CD8-positive, alpha-beta memory T cell (primary cell): ENCODE data around the gene KLRC3. TPM values are rescaled to one million over a fixed set of nuclear protein-coding genes. Genes with fewer than 3 reads are reported as not detected.

Experiments
- CTCF ChIA-PET: fragments of 350-600 bp; sonication (Branson Sonifier 250); formaldehyde crosslinking; loops from one replicate; lab custom pipeline; 2021; ENCODE audit warnings: antibody characterized with exemption; lab: Charles Lee
- POLR2A ChIA-PET: fragments of 350-600 bp; sonication (Branson Sonifier 250); formaldehyde crosslinking; loops from one replicate; lab custom pipeline; 2021; ENCODE audit warnings: antibody characterized with exemption; lab: Charles Lee
- DNase-seq, 5 donors: peaks; one replicate each; pipeline versions ENCODE4 v3.0.0 to v3.0.0-alpha.2; 2020 to 2022; ENCODE audit warnings: mixed read lengths in 1 of 5
- H3K27ac ChIP-seq: one replicate; pipeline ENCODE4 v1.7.0; 2013; ENCODE audit warnings: low read depth, mild to moderate bottlenecking, low read length, moderate library complexity
- H3K27me3 ChIP-seq: 2 replicates; pipeline ENCODE4 v1.7.0; 2013; ENCODE audit warnings: low read length, mild to moderate bottlenecking; ENCODE audit not compliant: insufficient read depth, poor library complexity, severe bottlenecking
- H3K36me3 ChIP-seq: 2 replicates; pipeline ENCODE4 v1.7.0; 2013; ENCODE audit warnings: mild to moderate bottlenecking, low read length, moderate library complexity; ENCODE audit not compliant: insufficient read depth
- H3K4me1 ChIP-seq: 2 replicates; pipeline ENCODE4 v1.7.0; 2013; ENCODE audit warnings: mild to moderate bottlenecking, low read length, moderate library complexity; ENCODE audit not compliant: insufficient read depth
- H3K4me3 ChIP-seq: 2 replicates; pipeline ENCODE4 v1.7.0; 2013; ENCODE audit warnings: mild to moderate bottlenecking, low read length
- H3K9me3 ChIP-seq: 2 replicates; pipeline ENCODE4 v1.7.0; 2013; ENCODE audit warnings: mild to moderate bottlenecking, low read length
- H3K27ac Mint-ChIP-seq, 8 donors: one replicate each; pipeline ENCODE4 v1.8.0; 2020 to 2021; ENCODE audit warnings: mixed read lengths in 8 of 8, mild to moderate bottlenecking in 6 of 8, inconsistent platforms in 3 of 8, moderate library complexity in 3 of 8
- H3K27me3 Mint-ChIP-seq, 2 donors: one replicate each; pipeline ENCODE4 v1.8.0; 2020 to 2021; ENCODE audit warnings: mixed read lengths in 2 of 2, mild to moderate bottlenecking in 1 of 2, moderate library complexity in 1 of 2
- H3K36me3 Mint-ChIP-seq, 3 donors: one replicate each; pipeline ENCODE4 v1.8.0; 2020 to 2021; ENCODE audit warnings: mixed read lengths in 3 of 3, inconsistent platforms in 1 of 3, mild to moderate bottlenecking in 1 of 3
- H3K4me1 Mint-ChIP-seq, 3 donors: one replicate each; pipeline ENCODE4 v1.8.0; 2020 to 2021; ENCODE audit warnings: mixed read lengths in 3 of 3, inconsistent platforms in 1 of 3, mild to moderate bottlenecking in 1 of 3
- H3K4me3 Mint-ChIP-seq, 7 donors: one replicate each; pipeline ENCODE4 v1.8.0; 2020 to 2021; ENCODE audit warnings: mixed read lengths in 7 of 7, mild to moderate bottlenecking in 6 of 7, moderate library complexity in 4 of 7, inconsistent platforms in 2 of 7
- H3K9me3 Mint-ChIP-seq, 5 donors: one replicate each; pipeline ENCODE4 v1.8.0; 2020 to 2022; ENCODE audit warnings: mixed read lengths in 5 of 5, mild to moderate bottlenecking in 3 of 5, moderate library complexity in 2 of 5, inconsistent platforms in 1 of 5
- polyA plus RNA-seq: library from polyadenylated mRNA; unstranded; fragments of 300-500 nt; fragmentation: Illumina TruSeq; gene quantifications from one replicate; pipeline ENCODE4 v1.2.3, GENCODE V29; 2021
- total RNA-seq, 2 experiments: library from RNA; stranded (reverse); gene quantifications; one replicate each; pipeline ENCODE4 v1.2.3, GENCODE V29; 2021

Gene KLRC3
- total and polyA plus RNA-seq, 3 experiments from 2014 or later = 3.0 to 7.1 (median 3.2) TPM

DNA sequence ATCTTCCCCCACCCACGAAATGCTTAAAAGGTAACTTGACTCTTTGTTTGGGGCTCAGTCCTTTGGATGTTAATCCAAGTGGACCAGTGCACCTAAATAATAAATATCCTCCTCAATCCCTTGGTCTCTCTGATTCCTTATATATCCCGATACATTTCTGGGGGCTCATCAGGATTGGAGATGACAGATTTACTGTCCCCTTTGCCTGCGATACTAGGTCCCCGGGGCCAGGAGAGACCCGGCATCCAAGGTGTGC, 56.8 kb downstream of the KLRC3 start:
- peak overlapping the region; percentile 80 for H3K27ac ChIP-seq
- peaks cover 46% of the 10 kb centered on the region for H3K4me1 ChIP-seq
- peaks cover 0 to 3% (median 2%) of the 10 kb centered on the region in 5 donors for H3K9me3 Mint-ChIP-seq
- ChIA-PET CTCF (interaction anchor here (1.6 kb wide), 1 partner anchor 128 kb away, joined by 3 read pairs; no protein-coding TSS in a partner anchor), POLR2A (no interaction called here)
- no peaks in the 10 kb centered on the region for H3K9me3 ChIP-seq
- H3K36me3 ChIP-seq = no peaks in the 10 kb centered on the region
- peak overlapping the region; percentile 97 for H3K4me3 ChIP-seq
- H3K27me3 Mint-ChIP-seq = no peaks in the 10 kb centered on the region
- no peak overlapping the region for H3K4me3 Mint-ChIP-seq
- DNase-seq = no peak
- no peak overlapping the region for H3K27ac Mint-ChIP-seq
- H3K36me3 Mint-ChIP-seq = peaks cover 18 to 27% (median 24%) of the 10 kb centered on the region in 3 donors
- peaks cover 30 to 35% (median 32%) of the 10 kb centered on the region in 3 donors for H3K4me1 Mint-ChIP-seq
- H3K27me3 ChIP-seq = no peaks in the 10 kb centered on the region

DNA sequence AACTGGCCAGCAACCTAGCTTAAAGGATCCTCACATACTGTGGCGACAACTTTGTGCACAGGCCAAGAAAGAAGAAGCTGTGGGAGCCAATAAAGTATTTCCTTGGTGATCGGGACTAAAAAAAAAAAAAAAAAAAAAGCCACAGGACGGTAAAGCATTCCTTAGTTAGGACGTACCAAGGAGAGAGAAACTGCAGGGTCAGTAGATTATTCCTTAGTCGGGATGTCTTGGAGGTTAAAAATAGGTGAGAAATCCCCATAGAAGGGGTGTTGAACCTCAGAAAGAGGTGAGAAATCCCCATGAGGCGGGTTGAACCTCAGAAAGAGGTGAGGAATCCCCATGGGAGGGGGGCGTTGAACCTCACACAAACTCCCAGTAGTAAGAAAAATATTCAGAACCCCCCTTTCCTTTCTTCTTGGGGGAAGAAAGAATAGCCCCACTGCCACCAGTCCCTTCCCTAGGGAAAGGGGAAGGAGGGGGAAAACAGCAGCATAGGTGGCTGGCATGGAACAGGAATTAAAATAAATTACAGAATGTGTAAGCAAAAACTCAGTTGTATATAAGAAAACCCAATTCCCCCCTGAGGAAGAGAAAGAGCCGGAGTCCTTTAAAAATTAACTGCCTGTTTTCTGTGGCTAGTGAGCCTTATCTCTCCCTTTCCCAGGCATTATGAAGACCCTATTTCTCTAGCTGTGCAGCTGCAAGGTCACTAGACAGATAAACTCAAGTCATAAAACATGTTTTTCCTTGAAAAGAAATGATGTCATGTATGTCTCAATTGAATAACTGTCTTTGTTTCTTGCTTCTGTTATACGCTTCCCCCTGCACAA, 57.4 kb downstream of the KLRC3 start:
- Histone ChIP-seq H3K27me3 (no peaks in the 10 kb centered on the region), H3K27ac (peak overlapping the region; percentile 80), H3K36me3 (no peaks in the 10 kb centered on the region), H3K4me1 (peaks cover 41% of the 10 kb centered on the region), H3K9me3 (no peaks in the 10 kb centered on the region), H3K4me3 (no peak overlapping the region)
- Mint-ChIP-seq H3K27me3 (no peaks in the 10 kb centered on the region), H3K27ac (peak overlapping the region in 1 of 8 donors; percentile 94), H3K4me3 (peak overlapping the region in 3 of 7 donors; percentile 17 to 30 (median 21)), H3K9me3 (peaks cover 0 to 3% (median 2%) of the 10 kb centered on the region in 5 donors), H3K36me3 (peaks cover 13 to 32% (median 23%) of the 10 kb centered on the region in 3 donors), H3K4me1 (peaks cover 30 to 33% (median 31%) of the 10 kb centered on the region in 3 donors)
- no peak for DNase-seq
- CTCF ChIA-PET = interaction anchor here (1.6 kb wide), 1 partner anchor 127 kb away, joined by 3 read pairs; no protein-coding TSS in a partner anchor
- POLR2A ChIA-PET = interaction anchor here (0.6 kb wide), 1 partner anchor 181 kb away, joined by 4 read pairs; no protein-coding TSS in a partner anchor

DNA sequence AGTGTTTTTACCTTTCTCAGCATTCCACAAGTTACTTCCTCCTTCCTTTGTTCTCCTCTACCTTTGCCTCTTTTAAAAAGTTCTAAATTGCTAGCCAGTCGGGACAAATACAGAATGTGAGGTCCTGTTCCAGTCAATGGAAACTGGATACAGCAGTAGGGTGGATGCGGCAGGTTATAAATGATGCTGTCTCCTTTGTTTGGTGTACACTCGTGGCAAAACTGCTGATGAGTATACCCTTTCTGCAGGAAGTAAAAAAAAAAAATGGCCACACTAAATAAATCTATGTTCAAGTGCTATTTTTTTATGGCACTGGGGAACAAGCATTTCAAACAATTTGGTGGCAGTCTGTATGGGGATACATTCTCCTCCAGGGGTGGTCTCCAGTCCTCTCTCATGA, 58.1 kb downstream of the KLRC3 start:
- peaks cover 34% of the 10 kb centered on the region for H3K4me1 ChIP-seq
- H3K4me3 Mint-ChIP-seq = peak overlapping the region in 3 of 7 donors; percentile 10 to 30 (median 21)
- H3K27me3 ChIP-seq = no peaks in the 10 kb centered on the region
- H3K27ac ChIP-seq = peak overlapping the region; percentile 80
- H3K36me3 Mint-ChIP-seq = peaks cover 14 to 39% (median 23%) of the 10 kb centered on the region in 3 donors
- peak overlapping the region in 2 of 8 donors; percentile 24 to 94 for H3K27ac Mint-ChIP-seq
- ChIA-PET CTCF (no interaction called here), POLR2A (interaction anchor here (0.6 kb wide), 1 partner anchor 182 kb away, joined by 4 read pairs; no protein-coding TSS in a partner anchor)
- DNase-seq = no peak
- no peaks in the 10 kb centered on the region for H3K9me3 ChIP-seq
- no peaks in the 10 kb centered on the region for H3K36me3 ChIP-seq
- no peaks in the 10 kb centered on the region for H3K27me3 Mint-ChIP-seq
- H3K4me1 Mint-ChIP-seq = peaks cover 28 to 37% (median 37%) of the 10 kb centered on the region in 3 donors
- H3K4me3 ChIP-seq = no peak overlapping the region
- H3K9me3 Mint-ChIP-seq = peaks cover 0 to 3% (median 0%) of the 10 kb centered on the region in 5 donors

Other genes starting within 250 kb of the KLRC3 start
- gene OLR1, start 248.5 kb downstream of the KLRC3 start, total RNA-seq = under 1 TPM; 0.11 to 0.42 TPM
- not detected for gene OLR1, start 248.5 kb downstream of the KLRC3 start, polyA plus RNA-seq
- gene TMEM52B, start 241.6 kb downstream of the KLRC3 start, total RNA-seq = not detected
- gene TMEM52B, start 241.6 kb downstream of the KLRC3 start, polyA plus RNA-seq = not detected
- gene GABARAPL1, start 207.7 kb downstream of the KLRC3 start, total RNA-seq = 10 to 100 TPM; 25.0 to 26.6 TPM
- 40.5 TPM for gene GABARAPL1, start 207.7 kb downstream of the KLRC3 start, polyA plus RNA-seq
- 10 to 100 TPM; 65.4 to 70.1 TPM for gene KLRD1, start 112.7 kb downstream of the KLRC3 start, total RNA-seq
- 177 TPM for gene KLRD1, start 112.7 kb downstream of the KLRC3 start, polyA plus RNA-seq
- 100 to 1,000 TPM; 145 to 161 TPM for gene KLRK1, start 30.6 kb downstream of the KLRC3 start, total RNA-seq
- gene KLRK1, start 30.6 kb downstream of the KLRC3 start, polyA plus RNA-seq = 562 TPM
- 10 to 100 TPM; 10.7 to 16.2 TPM for gene KLRC4, start 10.8 kb downstream of the KLRC3 start, total RNA-seq
- 3.4 TPM for gene KLRC4, start 10.8 kb downstream of the KLRC3 start, polyA plus RNA-seq
- gene KLRC2, start 15.4 kb upstream of the KLRC3 start, total RNA-seq = 1 to 10 TPM; 4.9 to 5.7 TPM
- gene KLRC2, start 15.4 kb upstream of the KLRC3 start, polyA plus RNA-seq = 13.3 TPM
- gene KLRC1, start 32.8 kb upstream of the KLRC3 start, total RNA-seq = 10 to 100 TPM; 12.9 to 13.7 TPM
- 65.1 TPM for gene KLRC1, start 32.8 kb upstream of the KLRC3 start, polyA plus RNA-seq
- 1 to 10 TPM; 1.7 to 2.2 TPM for gene EIF2S3B, start 85.3 kb upstream of the KLRC3 start, total RNA-seq
- gene EIF2S3B, start 85.3 kb upstream of the KLRC3 start, polyA plus RNA-seq = 0.58 TPM
- gene MAGOHB, start 193.0 kb upstream of the KLRC3 start, total RNA-seq = 100 to 1,000 TPM; 130 to 138 TPM
- 59.0 TPM for gene MAGOHB, start 193.0 kb upstream of the KLRC3 start, polyA plus RNA-seq